ENCODE results near the gene CNIH3.
"Not testable (repeated sequence)": the region's sequence is repeated elsewhere in the genome, so short reads cannot be mapped to it uniquely, and the experiment has no call there.

Gene CNIH3

GRCh38 chr1:224673141-224673540 lies 57.0 kb downstream of the CNIH3 start:
- no peak overlapping the region for H3K9ac ChIP-seq (ENCODE audit: low read depth, low read length)
- no peak overlapping the region for H3K4me3 ChIP-seq (ENCODE audit: low read length)
- H3K27ac ChIP-seq (ENCODE audit: low read length) = no peak overlapping the region
- H3K4me1 ChIP-seq (ENCODE audit: insufficient read depth, low read length) = 0 out of 2 replicates have a peak, but pooled peaks cover 4% of the 10 kb centered on the region
- no peaks in the 10 kb centered on the region for H3K27me3 ChIP-seq (ENCODE audit: insufficient read depth, low read length)
- H3K9me3 ChIP-seq (ENCODE audit: insufficient read depth, low read depth, low read length) = no peaks in the 10 kb centered on the region
- H3K36me3 ChIP-seq (ENCODE audit: insufficient read depth, low read depth, low read length) = no peaks in the 10 kb centered on the region

DNA sequence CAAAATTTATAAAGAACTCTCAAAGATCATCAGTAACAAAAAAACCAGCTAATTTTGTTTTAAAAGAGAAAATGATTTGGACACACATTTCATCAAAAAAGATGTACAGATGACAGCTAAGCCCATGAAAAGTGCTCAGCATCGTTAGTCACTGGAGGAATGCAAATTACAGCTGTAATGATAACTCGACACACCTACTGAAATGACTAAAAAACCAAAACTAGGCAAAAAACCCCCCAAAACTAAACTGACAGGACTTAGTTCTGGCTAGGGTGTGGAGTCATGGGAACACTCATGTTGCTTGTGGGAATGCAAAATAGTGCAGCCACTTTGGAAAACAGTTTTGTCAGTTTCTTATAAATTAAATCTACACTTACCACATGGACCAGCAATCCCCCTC lies 59.5 kb downstream of the CNIH3 start:
- no peak overlapping the region for H3K4me3 ChIP-seq (ENCODE audit: low read length)
- H3K27me3 ChIP-seq (ENCODE audit: insufficient read depth, low read length) = no peaks in the 10 kb centered on the region
- H3K9ac ChIP-seq (ENCODE audit: low read depth, low read length) = no peak overlapping the region
- H3K27ac ChIP-seq (ENCODE audit: low read length) = no peak overlapping the region
- no peaks in the 10 kb centered on the region for H3K9me3 ChIP-seq (ENCODE audit: insufficient read depth, low read depth, low read length)
- no peaks in the 10 kb centered on the region for H3K36me3 ChIP-seq (ENCODE audit: insufficient read depth, low read depth, low read length)
- 0 out of 2 replicates have a peak, but pooled peaks cover 4% of the 10 kb centered on the region for H3K4me1 ChIP-seq (ENCODE audit: insufficient read depth, low read length)

- H3K9ac ChIP-seq (ENCODE audit: low read depth, low read length) = no peak overlapping the region
- H3K4me1 ChIP-seq (ENCODE audit: insufficient read depth, low read length) = 0 out of 2 replicates have a peak, but pooled peaks cover 4% of the 10 kb centered on the region
- no peaks in the 10 kb centered on the region for H3K36me3 ChIP-seq (ENCODE audit: insufficient read depth, low read depth, low read length)
- no peaks in the 10 kb centered on the region for H3K9me3 ChIP-seq (ENCODE audit: insufficient read depth, low read depth, low read length)
- H3K27me3 ChIP-seq (ENCODE audit: insufficient read depth, low read length) = no peaks in the 10 kb centered on the region
- H3K4me3 ChIP-seq (ENCODE audit: low read length) = no peak overlapping the region
- H3K27ac ChIP-seq (ENCODE audit: low read length) = no peak overlapping the region
These were observed 60.4 kb downstream of the CNIH3 start for GRCh38 chr1:224676551-224676950.

DNA sequence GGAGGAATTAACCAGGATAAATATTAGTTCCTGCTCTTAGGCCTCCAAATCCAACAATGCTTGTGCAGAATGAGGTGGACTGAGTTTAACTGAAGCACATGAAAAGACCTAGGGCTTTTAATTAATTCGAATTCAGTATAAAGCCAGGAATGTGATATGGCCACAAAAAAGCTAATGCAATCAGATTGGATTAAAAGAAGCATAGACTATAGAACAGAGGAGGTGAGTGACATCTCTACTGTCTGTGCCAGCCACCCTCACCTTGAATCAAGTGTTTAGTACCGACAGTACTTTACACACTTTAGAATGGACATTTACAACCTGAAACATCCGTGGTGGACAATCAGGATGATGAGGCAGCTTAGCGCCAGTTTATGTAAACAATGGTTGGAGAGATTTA lies 62.1 kb downstream of the CNIH3 start:
- no peak overlapping the region for H3K27ac ChIP-seq (ENCODE audit: low read length)
- H3K4me3 ChIP-seq (ENCODE audit: low read length) = no peak overlapping the region
- H3K36me3 ChIP-seq (ENCODE audit: insufficient read depth, low read depth, low read length) = no peaks in the 10 kb centered on the region
- no peaks in the 10 kb centered on the region for H3K9me3 ChIP-seq (ENCODE audit: insufficient read depth, low read depth, low read length)
- no peaks in the 10 kb centered on the region for H3K4me1 ChIP-seq (ENCODE audit: insufficient read depth, low read length)
- H3K27me3 ChIP-seq (ENCODE audit: insufficient read depth, low read length) = no peaks in the 10 kb centered on the region
- H3K9ac ChIP-seq (ENCODE audit: low read depth, low read length) = no peak overlapping the region

DNA sequence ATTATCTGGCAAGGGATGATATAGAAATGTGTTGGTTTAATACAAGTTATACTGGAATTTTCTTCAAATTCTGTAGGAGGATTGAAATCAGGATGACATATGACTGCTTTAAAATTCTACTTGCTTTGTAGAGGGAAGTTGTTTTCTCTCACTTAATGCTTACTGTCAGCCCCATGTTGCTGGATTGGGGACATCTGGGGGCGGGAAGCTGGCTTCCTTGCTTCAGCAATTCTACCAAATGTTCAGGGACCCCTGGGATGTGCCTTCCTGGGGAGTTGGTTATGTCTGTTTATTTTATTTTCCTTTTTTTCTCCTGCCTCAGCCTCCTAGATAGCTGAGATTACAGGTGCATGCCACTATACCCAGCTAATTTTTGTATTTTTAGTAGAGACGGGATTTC lies 63.5 kb downstream of the CNIH3 start:
- H3K4me3 ChIP-seq (ENCODE audit: low read length) = no peak overlapping the region
- no peaks in the 10 kb centered on the region for H3K27me3 ChIP-seq (ENCODE audit: insufficient read depth, low read length)
- H3K36me3 ChIP-seq (ENCODE audit: insufficient read depth, low read depth, low read length) = no peaks in the 10 kb centered on the region
- H3K27ac ChIP-seq (ENCODE audit: low read length) = no peak overlapping the region
- H3K9ac ChIP-seq (ENCODE audit: low read depth, low read length) = no peak overlapping the region
- no peaks in the 10 kb centered on the region for H3K4me1 ChIP-seq (ENCODE audit: insufficient read depth, low read length)
- H3K9me3 ChIP-seq (ENCODE audit: insufficient read depth, low read depth, low read length) = no peaks in the 10 kb centered on the region

GRCh38 chr1:224681816-224682215 lies 65.7 kb downstream of the CNIH3 start:
- H3K27me3 ChIP-seq (ENCODE audit: insufficient read depth, low read length) = no peaks in the 10 kb centered on the region
- H3K36me3 ChIP-seq (ENCODE audit: insufficient read depth, low read depth, low read length) = no peaks in the 10 kb centered on the region
- H3K27ac ChIP-seq (ENCODE audit: low read length) = no peak overlapping the region
- no peaks in the 10 kb centered on the region for H3K9me3 ChIP-seq (ENCODE audit: insufficient read depth, low read depth, low read length)
- H3K4me3 ChIP-seq (ENCODE audit: low read length) = no peak overlapping the region
- no peak overlapping the region for H3K9ac ChIP-seq (ENCODE audit: low read depth, low read length)
- H3K4me1 ChIP-seq (ENCODE audit: insufficient read depth, low read length) = no peaks in the 10 kb centered on the region

DNA sequence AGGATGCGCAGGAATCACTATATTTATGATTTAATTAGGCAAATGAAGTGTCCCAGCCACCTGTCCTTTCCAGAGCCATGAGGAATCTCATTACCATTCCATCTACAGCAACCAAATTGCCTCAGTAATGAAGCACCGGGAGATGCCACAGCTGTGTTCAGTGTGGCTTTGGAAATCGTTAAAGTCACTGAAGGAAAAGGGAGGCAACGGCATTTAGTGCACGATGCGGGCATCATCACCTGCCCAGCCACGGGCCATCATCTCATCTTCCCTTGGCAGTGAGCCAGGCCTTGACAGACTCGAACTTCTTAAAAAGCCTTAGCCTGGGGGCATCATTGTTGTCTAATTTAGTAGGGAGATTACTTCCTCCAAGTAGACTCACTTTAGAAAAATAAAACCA lies 67.8 kb downstream of the CNIH3 start:
- Histone ChIP-seq H3K27ac (ENCODE audit: low read length) (no peak overlapping the region), H3K4me1 (ENCODE audit: insufficient read depth, low read length) (no peaks in the 10 kb centered on the region), H3K27me3 (ENCODE audit: insufficient read depth, low read length) (no peaks in the 10 kb centered on the region)

GRCh38 chr1:224684979-224685425 lies 68.9 kb downstream of the CNIH3 start:
- no peaks in the 10 kb centered on the region for H3K36me3 ChIP-seq (ENCODE audit: insufficient read depth, low read depth, low read length)
- H3K9ac ChIP-seq (ENCODE audit: low read depth, low read length) = no peak overlapping the region
- no peak overlapping the region for H3K4me3 ChIP-seq (ENCODE audit: low read length)
- H3K9me3 ChIP-seq (ENCODE audit: insufficient read depth, low read depth, low read length) = no peaks in the 10 kb centered on the region
- no peak overlapping the region for H3K27ac ChIP-seq (ENCODE audit: low read length)
- H3K27me3 ChIP-seq (ENCODE audit: insufficient read depth, low read length) = no peaks in the 10 kb centered on the region
- no peaks in the 10 kb centered on the region for H3K4me1 ChIP-seq (ENCODE audit: insufficient read depth, low read length)

More for the DNA sequence above, 67.8 kb downstream of the CNIH3 start:
- no peak overlapping the region for H3K9ac ChIP-seq (ENCODE audit: low read depth, low read length)
- H3K4me3 ChIP-seq (ENCODE audit: low read length) = no peak overlapping the region
- no peaks in the 10 kb centered on the region for H3K9me3 ChIP-seq (ENCODE audit: insufficient read depth, low read depth, low read length)
- no peaks in the 10 kb centered on the region for H3K36me3 ChIP-seq (ENCODE audit: insufficient read depth, low read depth, low read length)

GRCh38 chr1:224686140-224686539 lies 70.0 kb downstream of the CNIH3 start:
- not testable (repeated sequence) for H3K4me1 ChIP-seq (ENCODE audit: insufficient read depth, low read length); H3K9ac ChIP-seq (ENCODE audit: low read depth, low read length); H3K36me3 ChIP-seq (ENCODE audit: insufficient read depth, low read depth, low read length); H3K4me3 ChIP-seq (ENCODE audit: low read length); H3K27me3 ChIP-seq (ENCODE audit: insufficient read depth, low read length); H3K27ac ChIP-seq (ENCODE audit: low read length); H3K9me3 ChIP-seq (ENCODE audit: insufficient read depth, low read depth, low read length)

GRCh38 chr1:224687465-224687864 lies 71.3 kb downstream of the CNIH3 start:
- no peak overlapping the region for H3K9ac ChIP-seq (ENCODE audit: low read depth, low read length)
- no peaks in the 10 kb centered on the region for H3K9me3 ChIP-seq (ENCODE audit: insufficient read depth, low read depth, low read length)
- no peak overlapping the region for H3K4me3 ChIP-seq (ENCODE audit: low read length)
- no peaks in the 10 kb centered on the region for H3K36me3 ChIP-seq (ENCODE audit: insufficient read depth, low read depth, low read length)
- no peaks in the 10 kb centered on the region for H3K4me1 ChIP-seq (ENCODE audit: insufficient read depth, low read length)
- no peaks in the 10 kb centered on the region for H3K27me3 ChIP-seq (ENCODE audit: insufficient read depth, low read length)
- no peak overlapping the region for H3K27ac ChIP-seq (ENCODE audit: low read length)

DNA sequence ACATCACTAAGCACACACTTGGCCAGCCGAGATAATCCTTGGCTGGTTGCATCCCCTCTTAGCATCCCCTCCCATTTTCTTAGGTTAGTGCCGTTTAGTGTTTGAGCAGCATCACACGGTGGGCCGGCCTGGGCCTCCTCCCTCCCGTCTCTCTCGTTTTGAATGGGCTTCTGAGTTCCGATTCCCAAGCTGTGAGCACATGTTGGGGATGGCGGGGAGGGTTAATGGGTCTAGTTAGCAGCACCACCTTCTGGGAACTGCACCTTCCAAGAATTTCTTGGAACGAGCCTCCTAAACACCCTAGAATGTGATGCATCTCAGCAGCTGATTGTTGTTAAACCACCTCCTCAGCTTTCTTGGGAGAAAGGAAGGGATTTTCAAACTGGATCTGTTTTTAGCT lies 73.3 kb downstream of the CNIH3 start:
- Histone ChIP-seq H3K27me3 (ENCODE audit: insufficient read depth, low read length) (no peaks in the 10 kb centered on the region), H3K4me3 (ENCODE audit: low read length) (no peak overlapping the region), H3K36me3 (ENCODE audit: insufficient read depth, low read depth, low read length) (no peaks in the 10 kb centered on the region), H3K4me1 (ENCODE audit: insufficient read depth, low read length) (no peaks in the 10 kb centered on the region), H3K27ac (ENCODE audit: low read length) (no peak overlapping the region), H3K9ac (ENCODE audit: low read depth, low read length) (no peak overlapping the region), H3K9me3 (ENCODE audit: insufficient read depth, low read depth, low read length) (no peaks in the 10 kb centered on the region)

- Histone ChIP-seq H3K9me3 (ENCODE audit: insufficient read depth, low read depth, low read length) (no peaks in the 10 kb centered on the region), H3K27ac (ENCODE audit: low read length) (no peak overlapping the region), H3K4me3 (ENCODE audit: low read length) (no peak overlapping the region), H3K27me3 (ENCODE audit: insufficient read depth, low read length) (no peaks in the 10 kb centered on the region), H3K36me3 (ENCODE audit: insufficient read depth, low read depth, low read length) (no peaks in the 10 kb centered on the region), H3K4me1 (ENCODE audit: insufficient read depth, low read length) (no peaks in the 10 kb centered on the region), H3K9ac (ENCODE audit: low read depth, low read length) (no peak overlapping the region)
These were observed 74.5 kb downstream of the CNIH3 start for GRCh38 chr1:224690576-224690975.

Measured in iPS-20b (cell line).